Activated naive CD8-positive, alpha-beta T cell (primary cell): ENCODE measurements around the gene NYNRIN.
A peak's percentile ranks its signal among the peaks of the same experiment; 100 is the strongest.
"Not testable (repeated sequence)": the region's sequence is repeated elsewhere in the genome, so short reads cannot be mapped to it uniquely, and the experiment has no call there.

ENCODE experiments used
- H3K27ac Mint-ChIP-seq: one replicate; pipeline ENCODE4 v1.8.0; 2021; ENCODE audit warnings: mixed read lengths
- H3K27me3 Mint-ChIP-seq: one replicate; pipeline ENCODE4 v1.8.0; 2021; ENCODE audit warnings: mixed read lengths
- H3K36me3 Mint-ChIP-seq: one replicate; pipeline ENCODE4 v1.8.0; 2021; ENCODE audit warnings: mixed read lengths
- H3K4me1 Mint-ChIP-seq: one replicate; pipeline ENCODE4 v1.8.0; 2021; ENCODE audit warnings: low read depth, mixed read lengths
- H3K4me3 Mint-ChIP-seq: one replicate; pipeline ENCODE4 v1.8.0; 2021; ENCODE audit warnings: mild to moderate bottlenecking, mixed read lengths
- H3K9me3 Mint-ChIP-seq: one replicate; pipeline ENCODE4 v1.8.0; 2021; ENCODE audit warnings: low read depth, mixed read lengths

NYNRIN gene

DNA sequence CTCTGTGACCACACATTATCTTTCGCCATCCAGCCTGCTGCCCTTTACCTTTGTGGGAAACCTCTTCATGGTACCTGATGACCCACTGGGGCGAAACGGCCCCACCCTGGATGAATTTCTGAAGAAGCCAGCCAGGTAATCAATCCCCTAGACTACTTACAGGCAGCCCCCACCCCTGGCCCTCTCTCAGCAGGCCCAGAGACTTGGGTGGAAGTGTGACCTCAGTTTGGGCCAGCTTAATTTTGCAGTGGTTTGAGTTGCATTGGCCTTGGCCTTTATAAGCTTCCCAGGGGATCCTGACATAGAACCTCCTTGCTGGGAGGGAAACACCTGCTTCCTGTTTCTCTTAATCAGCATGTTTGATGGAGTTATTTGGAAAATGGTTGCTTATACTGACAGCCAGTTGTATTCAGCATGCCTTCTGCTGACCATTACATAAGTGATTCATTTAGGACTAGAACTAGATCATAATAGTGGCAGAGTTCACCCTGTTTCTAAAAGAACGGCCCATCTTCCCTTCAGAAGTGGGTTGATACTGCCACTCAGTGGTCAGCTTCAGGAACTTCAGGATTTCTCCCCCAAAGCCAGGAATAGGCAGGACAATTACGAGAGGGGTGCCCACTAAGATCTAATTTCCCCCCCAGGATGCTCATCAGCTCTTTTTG lies 37.7 kb downstream of the NYNRIN start:
- Mint-ChIP-seq H3K27me3 (no peaks in the 10 kb centered on the region), H3K4me1 (peaks cover 56% of the 10 kb centered on the region), H3K27ac (peak overlapping the region; percentile 75), H3K4me3 (peak overlapping the region; percentile 63), H3K9me3 (no peaks in the 10 kb centered on the region), H3K36me3 (peaks cover 8% of the 10 kb centered on the region)

DNA sequence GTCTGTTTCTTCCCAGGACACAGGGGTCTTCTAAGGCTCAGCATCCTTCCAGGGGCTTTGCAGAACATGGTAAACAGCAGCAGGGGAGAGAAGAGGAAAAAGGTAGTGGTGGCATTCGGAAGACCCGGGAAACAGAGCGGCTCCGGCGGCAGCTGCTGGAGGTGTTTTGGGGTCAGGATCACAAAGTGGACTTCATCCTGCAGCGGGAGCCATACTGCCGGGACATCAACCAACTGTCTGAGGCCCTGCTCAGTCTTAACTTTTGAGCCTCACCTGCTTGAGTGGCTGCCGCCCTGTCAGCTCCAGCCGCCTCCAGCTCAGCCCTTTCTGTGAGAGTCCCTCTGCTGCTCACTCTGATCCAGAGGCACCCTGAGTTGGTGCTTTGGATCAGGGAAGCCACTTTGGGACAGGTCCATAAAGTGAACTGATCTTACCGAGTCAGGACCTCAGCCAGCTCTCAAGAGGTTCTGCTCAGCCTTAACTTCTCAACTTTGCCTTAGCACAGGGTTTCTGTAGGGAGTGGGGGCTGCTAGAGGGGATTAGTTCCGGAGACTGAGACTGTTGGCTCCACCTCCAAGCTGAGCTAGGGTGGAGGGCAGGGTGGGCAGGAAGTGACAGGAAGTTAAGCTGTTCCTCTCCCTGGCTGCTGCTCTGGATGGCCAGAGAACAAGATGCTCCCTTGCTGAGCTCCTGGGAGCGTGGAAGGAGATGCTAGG lies 38.4 kb downstream of the NYNRIN start:
- Mint-ChIP-seq H3K4me1 (peaks cover 57% of the 10 kb centered on the region), H3K4me3 (peak overlapping the region; percentile 63), H3K27ac (peak overlapping the region; percentile 81), H3K9me3 (no peaks in the 10 kb centered on the region), H3K27me3 (no peaks in the 10 kb centered on the region), H3K36me3 (peaks cover 8% of the 10 kb centered on the region)

DNA sequence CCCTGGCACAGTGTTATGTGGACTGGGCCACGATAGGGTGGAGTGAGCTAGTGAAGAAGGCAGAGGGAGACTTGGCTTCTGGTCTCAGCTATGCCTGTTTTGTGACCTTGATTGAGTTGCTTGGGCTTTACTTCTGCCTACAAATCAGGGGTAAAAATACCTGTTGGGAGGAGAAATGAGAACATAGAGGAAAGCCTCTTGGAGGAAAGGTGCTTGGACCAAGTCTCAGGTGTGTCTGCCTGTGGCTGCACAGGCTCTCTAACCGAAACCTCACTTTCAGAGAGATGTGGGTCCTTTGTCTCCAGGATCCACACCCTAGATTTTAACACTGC lies 38.9 kb downstream of the NYNRIN start:
- H3K4me3 Mint-ChIP-seq, result no peak overlapping the region
- H3K4me1 Mint-ChIP-seq, result peaks cover 60% of the 10 kb centered on the region
- peaks cover 8% of the 10 kb centered on the region for H3K36me3 Mint-ChIP-seq
- no peaks in the 10 kb centered on the region for H3K9me3 Mint-ChIP-seq
- peak overlapping the region; percentile 81 for H3K27ac Mint-ChIP-seq
- no peaks in the 10 kb centered on the region for H3K27me3 Mint-ChIP-seq

- Mint-ChIP-seq H3K9me3 (no peaks in the 10 kb centered on the region), H3K36me3 (peaks cover 4% of the 10 kb centered on the region), H3K27ac (peak overlapping the region; percentile 69), H3K4me3 (no peak overlapping the region), H3K4me1 (peaks cover 61% of the 10 kb centered on the region), H3K27me3 (no peaks in the 10 kb centered on the region)
Observed at GRCh38 chr14:24438223-24439097, 39.7 kb downstream of the NYNRIN start.

- peaks cover 4% of the 10 kb centered on the region for H3K36me3 Mint-ChIP-seq
- H3K4me3 Mint-ChIP-seq, result no peak overlapping the region
- no peaks in the 10 kb centered on the region for H3K9me3 Mint-ChIP-seq
Observed at GRCh38 chr14:24439257-24439656, 40.5 kb downstream of the NYNRIN start.

DNA sequence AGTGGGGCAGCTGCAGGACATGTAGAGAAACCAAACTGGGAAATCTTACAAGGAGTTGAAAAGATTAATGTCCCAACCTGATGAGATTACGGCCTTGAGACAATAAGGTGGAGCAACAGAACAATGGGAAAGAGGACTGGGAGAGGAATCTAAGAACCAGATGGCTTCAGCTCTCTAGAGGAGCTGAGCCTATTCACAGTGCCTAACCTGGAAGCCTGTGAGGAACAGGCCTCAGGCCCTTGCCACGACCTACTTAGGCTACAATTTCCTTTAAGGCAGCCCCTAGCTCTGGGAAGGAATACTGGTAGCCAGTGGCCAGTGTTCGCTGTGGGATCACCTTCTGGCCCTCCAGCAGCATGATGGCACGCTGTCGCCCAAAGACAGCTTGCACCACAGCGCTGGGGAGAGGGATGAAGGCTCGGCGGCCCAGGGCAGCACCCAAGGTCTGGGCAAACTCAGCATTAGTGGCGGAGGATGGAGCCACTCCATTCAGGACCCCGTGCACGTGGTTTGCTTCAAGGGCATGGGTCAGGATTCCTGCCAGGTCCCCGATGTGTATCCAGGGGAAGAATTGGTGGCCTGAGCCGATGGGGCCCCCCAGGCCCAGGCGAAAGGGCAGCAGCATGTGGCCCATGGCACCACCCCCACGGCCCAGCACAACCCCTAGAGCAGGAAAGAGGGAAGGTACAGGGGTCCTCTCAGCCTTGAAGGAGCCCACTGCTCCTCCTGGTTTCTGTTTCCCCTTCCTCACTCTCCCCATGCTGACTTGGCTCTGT lies 41.2 kb downstream of the NYNRIN start:
- peaks cover 7% of the 10 kb centered on the region for H3K36me3 Mint-ChIP-seq
- H3K4me1 Mint-ChIP-seq, result peaks cover 63% of the 10 kb centered on the region
- no peaks in the 10 kb centered on the region for H3K9me3 Mint-ChIP-seq
- no peaks in the 10 kb centered on the region for H3K27me3 Mint-ChIP-seq
- peak overlapping the region; percentile 98 for H3K4me3 Mint-ChIP-seq
- peak overlapping the region; percentile 69 for H3K27ac Mint-ChIP-seq

More at GRCh38 chr14:24439257-24439656, 40.5 kb downstream of the NYNRIN start:
- H3K4me1 Mint-ChIP-seq, result peaks cover 63% of the 10 kb centered on the region
- H3K27ac Mint-ChIP-seq, result peak overlapping the region; percentile 69
- no peaks in the 10 kb centered on the region for H3K27me3 Mint-ChIP-seq

GRCh38 chr14:24440606-24441399 lies 42.0 kb downstream of the NYNRIN start:
- Mint-ChIP-seq H3K4me1 (peaks cover 62% of the 10 kb centered on the region), H3K27ac (peak overlapping the region; percentile 99), H3K36me3 (peaks cover 7% of the 10 kb centered on the region), H3K27me3 (no peaks in the 10 kb centered on the region), H3K9me3 (no peaks in the 10 kb centered on the region), H3K4me3 (peak overlapping the region; percentile 98)

DNA sequence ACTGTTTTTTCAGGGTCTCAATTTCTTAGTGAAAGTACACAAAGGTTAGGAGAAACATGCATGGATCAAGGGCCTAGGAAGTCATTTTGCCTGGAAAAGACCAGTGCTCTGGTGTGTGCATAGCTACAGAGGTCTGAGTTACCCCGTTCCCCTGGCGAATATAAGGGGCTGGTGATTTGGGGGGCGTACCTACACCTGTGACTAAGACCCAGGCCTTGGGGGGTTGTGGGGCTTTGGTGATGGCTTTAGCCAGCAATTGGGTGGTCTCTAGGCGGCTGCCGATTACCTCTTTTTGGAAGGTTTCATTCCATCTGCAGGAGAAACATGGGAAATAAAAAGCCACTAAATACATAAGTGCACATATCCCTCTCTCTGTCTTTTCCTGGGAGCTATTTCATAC lies 42.7 kb downstream of the NYNRIN start:
- peaks cover 59% of the 10 kb centered on the region for H3K4me1 Mint-ChIP-seq
- no peaks in the 10 kb centered on the region for H3K27me3 Mint-ChIP-seq
- peak overlapping the region; percentile 99 for H3K27ac Mint-ChIP-seq
- peaks cover 8% of the 10 kb centered on the region for H3K36me3 Mint-ChIP-seq
- H3K4me3 Mint-ChIP-seq, result peak overlapping the region; percentile 98
- H3K9me3 Mint-ChIP-seq, result no peaks in the 10 kb centered on the region

GRCh38 chr14:24441904-24442239 lies 43.1 kb downstream of the NYNRIN start:
- no peaks in the 10 kb centered on the region for H3K27me3 Mint-ChIP-seq
- peak overlapping the region; percentile 98 for H3K4me3 Mint-ChIP-seq
- no peaks in the 10 kb centered on the region for H3K9me3 Mint-ChIP-seq
- peaks cover 56% of the 10 kb centered on the region for H3K4me1 Mint-ChIP-seq
- peak overlapping the region; percentile 99 for H3K27ac Mint-ChIP-seq
- H3K36me3 Mint-ChIP-seq, result peaks cover 6% of the 10 kb centered on the region

GRCh38 chr14:24442240-24443052 lies 43.6 kb downstream of the NYNRIN start, which contains the start of gene SDR39U1:
Gene SDR39U1 (minus strand): TSS chr14:24442776. CDS start chr14:24442769, 7 bp downstream.
- Mint-ChIP-seq H3K36me3 (peaks cover 6% of the 10 kb centered on the region), H3K4me3 (peak within 1 kb of the TSS; percentile 98), H3K4me1 (peaks cover 50% of the 10 kb centered on the region), H3K9me3 (no peaks in the 10 kb centered on the region), H3K27me3 (no peaks in the 10 kb centered on the region), H3K27ac (peak within 1 kb of the TSS; percentile 99)

DNA sequence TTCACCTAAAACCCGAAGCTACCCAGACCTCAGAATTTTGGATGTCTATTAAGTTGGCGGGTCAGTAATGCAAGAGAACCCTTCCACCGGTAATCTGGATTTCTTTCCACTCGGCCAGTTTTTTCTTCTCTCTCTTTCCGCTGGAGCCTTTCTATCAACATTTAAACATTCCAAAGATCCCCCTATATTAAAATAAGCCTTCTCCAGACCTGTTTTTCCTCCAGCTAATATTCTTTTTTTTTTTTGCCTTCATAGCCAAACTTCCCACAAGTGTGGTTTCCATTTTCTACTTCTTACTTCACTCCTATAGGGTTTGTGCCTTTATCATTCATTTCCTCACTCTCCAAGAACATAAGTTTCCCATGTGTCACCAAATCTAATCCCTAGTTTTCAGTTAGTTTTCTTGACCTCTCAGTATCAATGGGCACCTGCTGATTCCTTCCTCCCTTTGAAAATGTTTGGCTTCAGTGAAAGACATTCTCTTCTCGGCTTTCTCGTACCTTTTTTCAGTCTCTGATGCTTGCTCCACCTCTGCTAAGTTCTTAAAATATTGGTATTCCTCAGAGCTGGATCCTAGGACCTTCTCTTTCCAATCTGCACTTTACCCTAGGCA lies 44.4 kb downstream of the NYNRIN start:
- Mint-ChIP-seq H3K4me3 (peak overlapping the region; percentile 98), H3K4me1 (peaks cover 43% of the 10 kb centered on the region), H3K36me3 (peaks cover 6% of the 10 kb centered on the region)

GRCh38 chr14:24450828-24451227 lies 52.0 kb downstream of the NYNRIN start:
- not testable (repeated sequence) for H3K4me1 Mint-ChIP-seq, H3K9me3 Mint-ChIP-seq, H3K4me3 Mint-ChIP-seq, H3K27me3 Mint-ChIP-seq, H3K27ac Mint-ChIP-seq
- peaks cover 19% of the 10 kb centered on the region for H3K36me3 Mint-ChIP-seq

More for the DNA sequence above, 44.4 kb downstream of the NYNRIN start:
- Mint-ChIP-seq H3K9me3 (no peaks in the 10 kb centered on the region), H3K27me3 (no peaks in the 10 kb centered on the region), H3K27ac (peak overlapping the region; percentile 99)

DNA sequence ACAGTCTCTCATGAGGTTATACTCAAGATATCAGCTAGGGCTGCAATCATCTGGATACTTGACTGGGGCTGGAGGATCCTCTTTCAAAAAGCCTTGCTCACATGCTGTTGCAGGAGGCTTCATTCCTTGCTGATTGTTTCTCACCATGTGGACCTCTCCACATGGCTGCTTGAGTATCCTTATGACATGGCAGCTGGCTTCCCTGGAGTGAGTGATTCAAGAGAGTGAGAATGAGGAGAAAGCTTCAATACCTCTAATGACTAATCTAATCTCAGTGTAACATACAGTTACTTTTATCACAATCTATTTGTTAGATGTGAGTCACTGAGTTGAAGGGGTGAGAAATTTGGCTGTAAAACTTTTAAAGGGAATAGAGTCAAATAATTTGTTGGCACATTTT lies 58.2 kb downstream of the NYNRIN start:
- Mint-ChIP-seq H3K9me3 (peaks cover 4% of the 10 kb centered on the region), H3K4me3 (no peak overlapping the region), H3K27ac (no peak overlapping the region), H3K4me1 (no peaks in the 10 kb centered on the region), H3K27me3 (no peaks in the 10 kb centered on the region), H3K36me3 (peaks cover 17% of the 10 kb centered on the region)
